ENCODE measurements around the gene MAPK6. TPM values are rescaled to one million over a fixed set of nuclear protein-coding genes. Genes with fewer than 3 reads are reported as not detected.

The MAPK6 gene
- total and polyA plus RNA-seq, 2 of the 8 experiments (the other 6 are each of a cell fraction or from before 2014, with no cell fraction given): 22.6 to 108 TPM

- TF ChIP-seq, protein P1, sequence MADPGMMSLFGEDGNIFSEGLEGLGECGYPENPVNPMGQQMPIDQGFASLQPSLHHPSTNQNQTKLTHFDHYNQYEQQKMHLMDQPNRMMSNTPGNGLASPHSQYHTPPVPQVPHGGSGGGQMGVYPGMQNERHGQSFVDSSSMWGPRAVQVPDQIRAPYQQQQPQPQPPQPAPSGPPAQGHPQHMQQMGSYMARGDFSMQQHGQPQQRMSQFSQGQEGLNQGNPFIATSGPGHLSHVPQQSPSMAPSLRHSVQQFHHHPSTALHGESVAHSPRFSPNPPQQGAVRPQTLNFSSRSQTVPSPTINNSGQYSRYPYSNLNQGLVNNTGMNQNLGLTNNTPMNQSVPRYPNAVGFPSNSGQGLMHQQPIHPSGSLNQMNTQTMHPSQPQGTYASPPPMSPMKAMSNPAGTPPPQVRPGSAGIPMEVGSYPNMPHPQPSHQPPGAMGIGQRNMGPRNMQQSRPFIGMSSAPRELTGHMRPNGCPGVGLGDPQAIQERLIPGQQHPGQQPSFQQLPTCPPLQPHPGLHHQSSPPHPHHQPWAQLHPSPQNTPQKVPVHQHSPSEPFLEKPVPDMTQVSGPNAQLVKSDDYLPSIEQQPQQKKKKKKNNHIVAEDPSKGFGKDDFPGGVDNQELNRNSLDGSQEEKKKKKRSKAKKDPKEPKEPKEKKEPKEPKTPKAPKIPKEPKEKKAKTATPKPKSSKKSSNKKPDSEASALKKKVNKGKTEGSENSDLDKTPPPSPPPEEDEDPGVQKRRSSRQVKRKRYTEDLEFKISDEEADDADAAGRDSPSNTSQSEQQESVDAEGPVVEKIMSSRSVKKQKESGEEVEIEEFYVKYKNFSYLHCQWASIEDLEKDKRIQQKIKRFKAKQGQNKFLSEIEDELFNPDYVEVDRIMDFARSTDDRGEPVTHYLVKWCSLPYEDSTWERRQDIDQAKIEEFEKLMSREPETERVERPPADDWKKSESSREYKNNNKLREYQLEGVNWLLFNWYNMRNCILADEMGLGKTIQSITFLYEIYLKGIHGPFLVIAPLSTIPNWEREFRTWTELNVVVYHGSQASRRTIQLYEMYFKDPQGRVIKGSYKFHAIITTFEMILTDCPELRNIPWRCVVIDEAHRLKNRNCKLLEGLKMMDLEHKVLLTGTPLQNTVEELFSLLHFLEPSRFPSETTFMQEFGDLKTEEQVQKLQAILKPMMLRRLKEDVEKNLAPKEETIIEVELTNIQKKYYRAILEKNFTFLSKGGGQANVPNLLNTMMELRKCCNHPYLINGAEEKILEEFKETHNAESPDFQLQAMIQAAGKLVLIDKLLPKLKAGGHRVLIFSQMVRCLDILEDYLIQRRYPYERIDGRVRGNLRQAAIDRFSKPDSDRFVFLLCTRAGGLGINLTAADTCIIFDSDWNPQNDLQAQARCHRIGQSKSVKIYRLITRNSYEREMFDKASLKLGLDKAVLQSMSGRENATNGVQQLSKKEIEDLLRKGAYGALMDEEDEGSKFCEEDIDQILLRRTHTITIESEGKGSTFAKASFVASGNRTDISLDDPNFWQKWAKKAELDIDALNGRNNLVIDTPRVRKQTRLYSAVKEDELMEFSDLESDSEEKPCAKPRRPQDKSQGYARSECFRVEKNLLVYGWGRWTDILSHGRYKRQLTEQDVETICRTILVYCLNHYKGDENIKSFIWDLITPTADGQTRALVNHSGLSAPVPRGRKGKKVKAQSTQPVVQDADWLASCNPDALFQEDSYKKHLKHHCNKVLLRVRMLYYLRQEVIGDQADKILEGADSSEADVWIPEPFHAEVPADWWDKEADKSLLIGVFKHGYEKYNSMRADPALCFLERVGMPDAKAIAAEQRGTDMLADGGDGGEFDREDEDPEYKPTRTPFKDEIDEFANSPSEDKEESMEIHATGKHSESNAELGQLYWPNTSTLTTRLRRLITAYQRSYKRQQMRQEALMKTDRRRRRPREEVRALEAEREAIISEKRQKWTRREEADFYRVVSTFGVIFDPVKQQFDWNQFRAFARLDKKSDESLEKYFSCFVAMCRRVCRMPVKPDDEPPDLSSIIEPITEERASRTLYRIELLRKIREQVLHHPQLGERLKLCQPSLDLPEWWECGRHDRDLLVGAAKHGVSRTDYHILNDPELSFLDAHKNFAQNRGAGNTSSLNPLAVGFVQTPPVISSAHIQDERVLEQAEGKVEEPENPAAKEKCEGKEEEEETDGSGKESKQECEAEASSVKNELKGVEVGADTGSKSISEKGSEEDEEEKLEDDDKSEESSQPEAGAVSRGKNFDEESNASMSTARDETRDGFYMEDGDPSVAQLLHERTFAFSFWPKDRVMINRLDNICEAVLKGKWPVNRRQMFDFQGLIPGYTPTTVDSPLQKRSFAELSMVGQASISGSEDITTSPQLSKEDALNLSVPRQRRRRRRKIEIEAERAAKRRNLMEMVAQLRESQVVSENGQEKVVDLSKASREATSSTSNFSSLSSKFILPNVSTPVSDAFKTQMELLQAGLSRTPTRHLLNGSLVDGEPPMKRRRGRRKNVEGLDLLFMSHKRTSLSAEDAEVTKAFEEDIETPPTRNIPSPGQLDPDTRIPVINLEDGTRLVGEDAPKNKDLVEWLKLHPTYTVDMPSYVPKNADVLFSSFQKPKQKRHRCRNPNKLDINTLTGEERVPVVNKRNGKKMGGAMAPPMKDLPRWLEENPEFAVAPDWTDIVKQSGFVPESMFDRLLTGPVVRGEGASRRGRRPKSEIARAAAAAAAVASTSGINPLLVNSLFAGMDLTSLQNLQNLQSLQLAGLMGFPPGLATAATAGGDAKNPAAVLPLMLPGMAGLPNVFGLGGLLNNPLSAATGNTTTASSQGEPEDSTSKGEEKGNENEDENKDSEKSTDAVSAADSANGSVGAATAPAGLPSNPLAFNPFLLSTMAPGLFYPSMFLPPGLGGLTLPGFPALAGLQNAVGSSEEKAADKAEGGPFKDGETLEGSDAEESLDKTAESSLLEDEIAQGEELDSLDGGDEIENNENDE (IDR thresholded peaks at IDR 0.05; ENCODE audit: insufficient replicate concordance, low read length): no peak
- TF ChIP-seq PHF8 (conservative IDR thresholded peaks at IDR 0.05; ENCODE audit: low read depth, low read length): no peak
- no peak for TF ChIP-seq POU5F1 (IDR thresholded peaks at IDR 0.05; ENCODE audit: low read depth, low read length)
- TF ChIP-seq CTBP2 (IDR thresholded peaks at IDR 0.05; ENCODE audit: borderline replicate concordance, insufficient read depth, insufficient read length, low read length): no peak
- TF ChIP-seq TAF7 (optimal IDR thresholded peaks at IDR 0.05; ENCODE audit: borderline replicate concordance, low read depth, low read length): no peak
These were observed 61.8 kb downstream of the MAPK6 start (continued) for GRCh38 chr15:52080706-52081392.

All from H1 (cell line).